ENCODE measurements around the gene DHX58.

Gene DHX58

DNA sequence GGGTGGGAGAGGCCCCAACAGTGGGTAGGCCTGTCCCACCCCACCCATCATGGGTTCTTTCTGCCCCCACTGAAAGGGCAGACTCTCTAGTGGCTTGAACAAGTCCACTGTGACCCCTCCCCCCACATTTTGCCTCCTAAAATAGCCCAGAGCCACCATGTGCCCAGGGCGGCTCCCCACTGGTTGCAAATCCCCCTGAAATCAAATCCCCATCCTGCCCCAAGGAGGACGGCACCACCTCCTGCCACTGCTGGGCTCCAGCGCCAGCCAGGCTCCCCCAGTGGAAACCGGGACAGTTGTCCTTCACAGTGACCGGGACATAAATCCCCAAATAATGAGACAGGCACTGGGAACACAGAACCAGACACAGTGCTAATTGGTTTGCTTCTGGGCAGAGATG, 34.8 kb downstream of the DHX58 start:
- Histone ChIP-seq H3K9me3 (ENCODE audit: control insufficient read depth, low read length) (no peaks in the 10 kb centered on the region), H3K27ac (ENCODE audit: low read depth, low read length, severe bottlenecking) (no peak overlapping the region), H3K4me1 (ENCODE audit: control insufficient read depth, insufficient read depth, low read length, poor library complexity, severe bottlenecking) (peaks cover 9% of the 10 kb centered on the region), H3K4me3 (ENCODE audit: extremely low read depth, insufficient read depth, low read length, poor library complexity, severe bottlenecking) (no peak overlapping the region), H3K36me3 (ENCODE audit: control insufficient read depth, insufficient read depth, low read length) (no peaks in the 10 kb centered on the region)
- WGBS, 2 experiments (ENCODE audit: insufficient coverage in 2 of 2), result 84 to 92% methylated on average over 4 to 5 of the region's 5 CpGs

DNA sequence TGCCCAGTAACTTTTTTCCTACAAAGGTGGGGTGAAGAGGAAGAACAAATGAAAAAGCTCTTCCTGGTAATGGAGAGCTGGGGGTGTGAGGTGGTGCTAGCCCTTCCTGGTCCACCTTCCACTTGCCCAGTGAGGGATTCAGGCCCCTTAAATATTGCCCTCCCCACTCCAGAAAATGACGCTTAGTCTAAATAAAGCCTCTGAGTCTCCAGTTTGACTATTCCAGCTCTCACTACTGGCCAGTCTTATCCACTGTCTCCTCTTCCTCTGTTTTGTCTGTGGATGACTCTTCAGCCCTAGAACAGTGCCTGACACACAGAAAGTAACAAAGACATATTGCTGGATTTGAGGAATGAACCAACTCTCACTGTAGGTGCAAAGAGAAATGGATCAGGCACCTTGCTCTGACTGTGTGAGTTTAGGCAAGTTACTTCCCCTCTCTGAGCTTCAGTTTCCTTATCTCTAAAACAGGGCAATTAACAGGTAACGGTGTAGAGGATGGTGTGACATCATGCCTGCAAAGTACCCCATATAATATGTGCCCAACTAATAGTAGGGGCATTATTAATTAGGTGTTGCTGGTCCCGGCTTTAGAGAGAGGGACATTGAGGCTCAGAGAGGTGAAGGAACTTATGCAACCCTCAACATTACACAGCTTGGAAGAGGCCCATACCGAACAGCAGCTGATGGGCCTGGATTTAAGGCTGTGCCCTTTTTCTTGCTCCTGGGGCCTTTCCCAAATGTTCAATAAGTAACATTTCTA, 35.5 kb downstream of the DHX58 start:
- Histone ChIP-seq H3K4me3 (ENCODE audit: extremely low read depth, insufficient read depth, low read length, poor library complexity, severe bottlenecking) (no peak overlapping the region), H3K4me1 (ENCODE audit: control insufficient read depth, insufficient read depth, low read length, poor library complexity, severe bottlenecking) (peaks cover 12% of the 10 kb centered on the region), H3K36me3 (ENCODE audit: control insufficient read depth, insufficient read depth, low read length) (no peaks in the 10 kb centered on the region), H3K9me3 (ENCODE audit: control insufficient read depth, low read length) (no peaks in the 10 kb centered on the region), H3K27ac (ENCODE audit: low read depth, low read length, severe bottlenecking) (no peak overlapping the region)
- 94% methylated on average over 2 of the region's 4 CpGs; no CpG with 5 or more reads in 1 of the 2 experiments for WGBS, 2 experiments (ENCODE audit: insufficient coverage in 2 of 2)

DNA sequence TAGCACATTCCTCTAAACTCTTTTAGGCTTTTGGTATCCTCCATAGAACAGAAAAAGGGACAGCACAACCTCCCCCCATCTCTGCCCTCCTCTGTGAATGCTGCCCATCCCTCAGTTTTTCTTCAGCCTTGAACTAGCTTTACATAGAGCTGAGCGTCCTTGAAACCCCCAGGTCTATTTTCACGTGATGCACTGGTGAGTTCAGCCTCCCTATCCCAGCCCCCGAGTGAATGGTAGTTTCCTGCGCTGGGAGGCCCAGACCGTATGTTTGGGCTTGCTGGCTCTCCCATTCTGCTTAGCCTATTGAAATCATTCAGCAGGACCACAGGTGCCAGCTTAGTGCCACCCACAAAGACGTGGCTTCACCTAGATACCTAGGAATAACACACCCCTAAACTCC, 36.7 kb downstream of the DHX58 start:
- Histone ChIP-seq H3K36me3 (ENCODE audit: control insufficient read depth, insufficient read depth, low read length) (no peaks in the 10 kb centered on the region), H3K27ac (ENCODE audit: low read depth, low read length, severe bottlenecking) (no peak overlapping the region)
- WGBS, 2 experiments (ENCODE audit: insufficient coverage in 2 of 2), result 84 to 85% methylated on average over 6 of the region's 6 CpGs

DNA sequence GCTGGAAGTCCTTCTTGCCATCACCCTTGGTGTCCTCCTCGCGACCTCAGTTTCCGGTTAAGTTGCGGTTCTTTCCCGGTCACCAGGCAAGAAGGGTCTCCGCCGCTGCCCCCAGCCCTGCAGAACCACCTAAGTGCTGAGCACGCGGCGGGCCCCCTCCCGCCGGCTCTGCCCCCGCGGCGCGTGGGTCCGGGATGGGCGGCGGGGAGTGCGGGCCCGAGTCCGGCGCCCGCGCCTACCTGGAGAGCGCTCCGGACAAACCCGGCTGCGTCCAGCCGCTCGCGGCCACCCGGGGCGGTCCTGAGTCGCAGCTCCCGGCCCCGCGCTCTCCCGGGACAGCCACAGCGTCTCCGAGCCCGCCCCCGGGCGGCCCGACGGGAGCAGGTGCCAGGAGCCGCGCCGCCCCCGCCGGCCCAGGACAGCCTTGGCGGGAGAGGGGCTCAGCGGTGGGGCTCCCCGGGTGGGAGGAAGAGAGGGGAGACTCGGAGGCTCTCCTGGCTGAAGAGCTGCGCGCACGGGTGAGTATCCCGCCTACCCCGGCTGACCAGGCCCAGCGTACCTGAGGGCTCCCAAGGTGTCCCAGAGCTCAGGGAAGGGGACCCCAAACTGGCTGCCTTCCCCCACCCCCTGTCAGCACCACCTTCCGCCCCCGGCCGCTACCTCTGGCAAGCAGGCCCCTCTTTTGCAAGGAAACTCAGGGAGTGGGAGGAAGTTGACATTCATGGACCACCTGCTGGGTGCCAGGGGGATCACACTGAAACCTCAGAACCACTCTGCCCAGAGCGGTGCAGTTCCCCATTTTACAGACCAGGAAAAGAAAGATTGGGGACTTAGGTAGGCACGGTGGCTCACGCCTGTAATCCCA, 40.0 kb downstream of the DHX58 start:
- no peak overlapping the region for H3K27ac ChIP-seq (ENCODE audit: low read depth, low read length, severe bottlenecking)
- 7 to 15% methylated on average over 19 to 60 of the region's 67 CpGs for WGBS, 2 experiments (ENCODE audit: insufficient coverage in 2 of 2)
- no peaks in the 10 kb centered on the region for H3K36me3 ChIP-seq (ENCODE audit: control insufficient read depth, insufficient read depth, low read length)
- H3K4me1 ChIP-seq (ENCODE audit: control insufficient read depth, insufficient read depth, low read length, poor library complexity, severe bottlenecking), result peaks cover 5% of the 10 kb centered on the region
- H3K9me3 ChIP-seq (ENCODE audit: control insufficient read depth, low read length), result no peaks in the 10 kb centered on the region
- H3K4me3 ChIP-seq (ENCODE audit: extremely low read depth, insufficient read depth, low read length, poor library complexity, severe bottlenecking), result peak overlapping the region; percentile 36

More for the DNA sequence above, 36.7 kb downstream of the DHX58 start:
- Histone ChIP-seq H3K4me1 (ENCODE audit: control insufficient read depth, insufficient read depth, low read length, poor library complexity, severe bottlenecking) (peaks cover 13% of the 10 kb centered on the region), H3K9me3 (ENCODE audit: control insufficient read depth, low read length) (no peaks in the 10 kb centered on the region), H3K4me3 (ENCODE audit: extremely low read depth, insufficient read depth, low read length, poor library complexity, severe bottlenecking) (no peak overlapping the region)

DNA sequence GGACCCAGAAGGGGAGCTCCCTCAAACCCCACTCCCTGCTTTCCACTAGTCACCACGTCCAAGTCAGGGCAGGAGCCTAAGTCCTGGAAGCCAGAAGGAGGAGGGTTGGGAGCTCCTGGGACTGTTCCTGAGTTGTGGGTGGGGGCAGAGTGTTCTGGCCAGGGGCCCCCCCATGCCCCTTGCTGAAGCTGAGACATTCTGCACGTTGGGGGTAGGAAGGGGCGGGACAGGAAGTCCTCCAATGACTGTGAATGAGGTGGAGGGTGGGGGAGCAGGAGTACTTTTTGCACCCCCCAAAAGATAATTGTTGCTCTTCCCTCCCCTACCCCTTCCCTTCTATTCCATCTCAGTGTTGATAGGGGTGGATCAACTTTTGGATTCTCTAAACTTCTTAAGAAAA, 40.7 kb downstream of the DHX58 start:
- WGBS, 2 experiments (ENCODE audit: insufficient coverage in 2 of 2), result no CpG with 5 or more reads among the region's 3 CpGs
- no peaks in the 10 kb centered on the region for H3K9me3 ChIP-seq (ENCODE audit: control insufficient read depth, low read length)
- no peaks in the 10 kb centered on the region for H3K36me3 ChIP-seq (ENCODE audit: control insufficient read depth, insufficient read depth, low read length)
- H3K27ac ChIP-seq (ENCODE audit: low read depth, low read length, severe bottlenecking), result no peak overlapping the region
- peak overlapping the region; percentile 36 for H3K4me3 ChIP-seq (ENCODE audit: extremely low read depth, insufficient read depth, low read length, poor library complexity, severe bottlenecking)
- H3K4me1 ChIP-seq (ENCODE audit: control insufficient read depth, insufficient read depth, low read length, poor library complexity, severe bottlenecking), result peaks cover 5% of the 10 kb centered on the region

DNA sequence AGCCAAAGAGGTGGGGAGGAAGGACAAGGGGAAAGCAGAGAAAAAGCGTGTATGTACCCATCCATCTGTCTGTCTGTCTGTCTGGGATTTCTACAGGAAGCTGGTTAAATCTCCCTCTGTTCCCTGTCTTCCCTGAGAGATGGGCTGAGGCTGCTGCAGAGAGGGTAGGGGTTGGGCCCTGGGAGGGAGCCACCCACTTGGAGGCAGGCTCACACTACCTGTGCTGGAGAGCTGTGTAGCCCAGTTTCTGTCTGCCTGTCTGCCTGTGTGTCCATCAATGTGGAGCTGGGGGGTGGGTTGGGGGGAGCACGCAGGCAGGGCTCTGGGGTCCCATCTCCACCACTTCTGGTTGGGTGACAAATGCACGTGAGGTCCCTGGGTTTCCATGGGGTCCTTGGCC, 43.5 kb downstream of the DHX58 start:
- Histone ChIP-seq H3K27ac (ENCODE audit: low read depth, low read length, severe bottlenecking) (no peak overlapping the region), H3K4me1 (ENCODE audit: control insufficient read depth, insufficient read depth, low read length, poor library complexity, severe bottlenecking) (peaks cover 6% of the 10 kb centered on the region), H3K36me3 (ENCODE audit: control insufficient read depth, insufficient read depth, low read length) (no peaks in the 10 kb centered on the region), H3K9me3 (ENCODE audit: control insufficient read depth, low read length) (no peaks in the 10 kb centered on the region), H3K4me3 (ENCODE audit: extremely low read depth, insufficient read depth, low read length, poor library complexity, severe bottlenecking) (no peak overlapping the region)
- 89 to 100% methylated on average over 1 to 3 of the region's 3 CpGs for WGBS, 2 experiments (ENCODE audit: insufficient coverage in 2 of 2)

DNA sequence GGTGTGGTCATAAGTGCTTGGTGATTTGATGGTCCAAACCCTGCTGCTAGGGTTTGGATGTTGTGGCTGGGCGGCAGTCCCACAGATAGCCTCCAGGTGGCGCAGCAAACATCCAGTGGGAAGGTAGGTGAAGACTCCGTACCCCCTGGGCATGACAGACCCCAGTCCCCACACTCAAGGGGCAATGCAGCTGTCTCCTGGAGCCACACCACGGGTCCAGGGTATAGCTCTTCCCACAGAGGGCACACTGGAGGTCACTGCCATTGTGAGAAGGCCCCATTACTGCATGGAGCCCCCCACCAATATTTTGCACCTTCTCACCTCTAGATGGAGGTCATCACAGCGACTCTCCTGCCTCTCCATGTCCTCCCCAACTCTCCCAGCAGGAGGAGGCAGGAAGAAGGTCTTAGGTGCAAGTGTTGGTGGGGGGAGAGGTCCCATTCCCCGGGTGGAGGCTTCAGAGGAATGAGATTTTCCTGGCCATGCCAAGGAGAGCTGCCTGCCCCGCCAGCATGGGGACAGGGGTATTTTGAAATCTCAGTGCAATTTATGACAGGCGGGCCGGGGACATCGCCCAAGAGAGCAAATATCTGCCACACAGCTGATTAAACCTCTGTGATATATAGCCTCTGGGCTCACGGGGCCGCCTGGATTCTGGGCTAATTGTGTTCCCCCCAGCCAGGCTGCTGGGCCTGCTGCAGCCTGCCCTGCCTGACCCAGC, 45.0 kb downstream of the DHX58 start:
- H3K4me1 ChIP-seq (ENCODE audit: control insufficient read depth, insufficient read depth, low read length, poor library complexity, severe bottlenecking), result peaks cover 14% of the 10 kb centered on the region
- no peak overlapping the region for H3K4me3 ChIP-seq (ENCODE audit: extremely low read depth, insufficient read depth, low read length, poor library complexity, severe bottlenecking)
- no peaks in the 10 kb centered on the region for H3K36me3 ChIP-seq (ENCODE audit: control insufficient read depth, insufficient read depth, low read length)
- 52 to 62% methylated on average over 10 to 11 of the region's 12 CpGs for WGBS, 2 experiments (ENCODE audit: insufficient coverage in 2 of 2)
- H3K9me3 ChIP-seq (ENCODE audit: control insufficient read depth, low read length), result no peaks in the 10 kb centered on the region
- no peak overlapping the region for H3K27ac ChIP-seq (ENCODE audit: low read depth, low read length, severe bottlenecking)

DNA sequence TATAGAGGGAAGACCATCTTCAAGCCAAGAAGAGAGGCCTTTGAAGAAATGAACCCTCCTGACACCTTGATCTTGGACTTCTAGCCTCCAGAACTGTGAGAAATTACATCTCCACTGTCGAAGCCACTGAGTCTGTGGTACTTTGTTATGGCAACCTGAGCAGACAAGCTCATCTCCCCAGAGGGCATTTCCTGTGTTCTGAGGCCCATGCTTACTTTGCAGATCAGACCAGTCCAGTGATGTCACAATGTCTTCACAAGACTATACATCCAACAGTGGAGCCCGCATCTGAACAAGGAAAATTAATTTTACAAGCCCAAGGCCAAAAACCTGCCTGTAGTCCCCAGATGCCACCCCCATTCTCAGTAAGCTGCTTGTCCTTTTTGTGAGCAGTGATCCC, 47.3 kb downstream of the DHX58 start:
- Histone ChIP-seq H3K4me1 (ENCODE audit: control insufficient read depth, insufficient read depth, low read length, poor library complexity, severe bottlenecking) (peaks cover 10% of the 10 kb centered on the region), H3K27ac (ENCODE audit: low read depth, low read length, severe bottlenecking) (no peak overlapping the region), H3K9me3 (ENCODE audit: control insufficient read depth, low read length) (no peaks in the 10 kb centered on the region)

DNA sequence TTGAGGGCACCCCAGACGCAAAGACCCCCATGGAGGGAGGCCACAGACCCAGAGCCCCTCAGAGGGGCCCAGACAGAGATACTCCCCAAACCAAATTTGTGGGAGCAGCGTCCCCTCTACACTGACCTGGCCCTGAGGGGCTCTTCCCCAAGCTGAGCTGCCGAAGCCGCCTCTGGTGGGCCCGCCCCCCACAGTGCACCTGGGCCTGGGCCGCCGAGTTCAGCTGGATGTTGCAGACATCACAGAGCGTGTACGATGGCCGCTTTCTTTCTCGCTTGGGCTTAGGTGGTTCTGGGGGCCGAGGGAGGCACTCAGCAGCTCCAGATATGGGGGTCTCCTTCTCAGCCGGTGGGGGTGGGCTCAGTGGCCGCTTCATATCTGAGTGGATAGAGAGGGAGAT, 49.8 kb downstream of the DHX58 start:
- H3K36me3 ChIP-seq (ENCODE audit: control insufficient read depth, insufficient read depth, low read length), result no peaks in the 10 kb centered on the region
- H3K4me3 ChIP-seq (ENCODE audit: extremely low read depth, insufficient read depth, low read length, poor library complexity, severe bottlenecking), result no peak overlapping the region
- H3K27ac ChIP-seq (ENCODE audit: low read depth, low read length, severe bottlenecking), result no peak overlapping the region
- no peaks in the 10 kb centered on the region for H3K9me3 ChIP-seq (ENCODE audit: control insufficient read depth, low read length)
- 92 to 95% methylated on average over 13 of the region's 14 CpGs for WGBS, 2 experiments (ENCODE audit: insufficient coverage in 2 of 2)
- peaks cover 10% of the 10 kb centered on the region for H3K4me1 ChIP-seq (ENCODE audit: control insufficient read depth, insufficient read depth, low read length, poor library complexity, severe bottlenecking)

More for the DNA sequence above, 47.3 kb downstream of the DHX58 start:
- 88 to 100% methylated on average over 2 of the region's 2 CpGs for WGBS, 2 experiments (ENCODE audit: insufficient coverage in 2 of 2)
- Histone ChIP-seq H3K36me3 (ENCODE audit: control insufficient read depth, insufficient read depth, low read length) (no peaks in the 10 kb centered on the region), H3K4me3 (ENCODE audit: extremely low read depth, insufficient read depth, low read length, poor library complexity, severe bottlenecking) (no peak overlapping the region)

DNA sequence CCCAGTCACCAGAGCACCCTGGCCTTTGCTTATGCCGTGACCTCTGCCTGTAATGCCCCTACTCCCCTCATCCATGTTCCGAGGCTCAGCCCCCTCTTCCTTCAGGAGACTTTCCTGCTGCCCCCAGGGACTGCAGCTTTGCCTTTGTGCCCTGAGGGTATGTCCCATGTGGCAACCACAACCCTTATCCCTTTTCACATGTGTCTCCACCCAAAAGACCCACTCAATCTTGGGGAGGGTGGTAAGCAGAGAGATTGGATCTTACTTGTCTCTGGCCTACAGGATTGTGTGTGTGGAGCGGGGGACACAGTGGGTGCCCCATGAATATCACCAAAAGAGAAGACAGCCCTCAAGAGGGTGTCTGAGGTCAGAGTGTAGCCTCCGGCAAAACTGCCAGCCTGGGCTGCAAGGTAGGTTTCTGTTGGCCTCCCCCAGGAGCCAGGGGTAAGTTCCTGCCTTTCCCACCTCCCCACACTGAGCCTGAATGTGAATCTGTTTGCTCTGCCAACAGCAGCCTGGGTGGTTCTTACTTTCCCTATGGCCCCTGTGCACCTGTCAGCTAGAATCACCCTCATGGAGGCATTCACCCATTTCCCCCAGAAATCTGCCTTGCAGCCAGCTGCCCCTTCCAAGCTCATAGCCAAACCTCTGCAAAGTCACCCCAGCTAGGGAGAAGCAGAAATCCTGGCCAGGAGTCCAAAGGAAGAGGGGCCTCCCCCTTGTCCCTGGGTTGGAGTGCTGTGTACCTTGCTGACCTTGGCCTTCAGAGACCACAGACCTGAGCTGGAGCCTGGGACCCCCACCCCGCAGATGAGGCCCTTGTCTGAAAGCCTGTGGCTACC, 50.6 kb downstream of the DHX58 start:
- no peak overlapping the region for H3K27ac ChIP-seq (ENCODE audit: low read depth, low read length, severe bottlenecking)
- H3K4me1 ChIP-seq (ENCODE audit: control insufficient read depth, insufficient read depth, low read length, poor library complexity, severe bottlenecking), result peaks cover 10% of the 10 kb centered on the region
- no peaks in the 10 kb centered on the region for H3K36me3 ChIP-seq (ENCODE audit: control insufficient read depth, insufficient read depth, low read length)
- no peaks in the 10 kb centered on the region for H3K9me3 ChIP-seq (ENCODE audit: control insufficient read depth, low read length)
- WGBS, 2 experiments (ENCODE audit: insufficient coverage in 2 of 2), result 70% methylated on average over 5 of the region's 5 CpGs
- no peak overlapping the region for H3K4me3 ChIP-seq (ENCODE audit: extremely low read depth, insufficient read depth, low read length, poor library complexity, severe bottlenecking)

Measured in mesodermal cell (in vitro differentiated cells).